Measurements from ENCODE around the gene PCARE. TPM values are rescaled to one million over a fixed set of nuclear protein-coding genes. Genes with fewer than 3 reads are reported as not detected.

PCARE gene
- total and polyA plus RNA-seq, 2 of the 8 experiments (the other 6 are each of a cell fraction or from before 2014, with no cell fraction given) = not detected

- 89% methylated on average over 4 of the region's 4 CpGs; no CpG with 5 or more reads in 1 of the 2 experiments for WGBS, 2 experiments (ENCODE audit: extremely low coverage in 1 of 2, insufficient coverage in 1 of 2, insufficient read length in 1 of 2, insufficient replicate concordance in 2 of 2, low coverage in 1 of 2, low lambda C conversion rate in 2 of 2, missing lambda C conversion rate in 1 of 2)
- H3K27ac ChIP-seq (ENCODE audit: low read depth, low read length) = no peak overlapping the region
- TF ChIP-seq TAF7 (optimal IDR thresholded peaks at IDR 0.05; ENCODE audit: borderline replicate concordance, low read depth, low read length) (no peak), YY1 (IDR thresholded peaks at IDR 0.05; ENCODE audit: low read depth, low read length) (no peak), CTCF (IDR thresholded peaks at IDR 0.05; ENCODE audit: control extremely low read depth in 1 of 3, insufficient read depth in 1 of 3, low read depth in 1 of 3, low read length in 3 of 3) (no peak), KDM5A (IDR thresholded peaks at IDR 0.05; ENCODE audit: low read length) (no peak), ZNF274 (IDR thresholded peaks at IDR 0.05; ENCODE audit: borderline replicate concordance, extremely low read depth, low read length) (no peak), JUN (IDR thresholded peaks at IDR 0.05; ENCODE audit: low read depth, low read length) (no peak), MAX (IDR thresholded peaks at IDR 0.05) (no peak), SP4 (IDR thresholded peaks at IDR 0.05; ENCODE audit: low read length) (no peak), KDM1A (IDR thresholded peaks at IDR 0.05; ENCODE audit: borderline replicate concordance, low read length) (no peak), GABPA (IDR thresholded peaks at IDR 0.05; ENCODE audit: borderline replicate concordance, insufficient read depth, low read length) (no peak), MAFK (IDR thresholded peaks at IDR 0.05; ENCODE audit: low read depth, low read length) (no peak), NRF1 (IDR thresholded peaks at IDR 0.05; ENCODE audit: low read depth, low read length) (no peak), POLR2A (IDR thresholded peaks at IDR 0.05; ENCODE audit: control extremely low read depth in 1 of 2, low read depth in 2 of 2, low read length in 2 of 2) (no peak)
Observed at GRCh38 chr2:29073933-29074332, 390 bp downstream of the PCARE start.

More at GRCh38 chr2:29073933-29074332, 390 bp downstream of the PCARE start:
- no peaks in the 10 kb centered on the region for H3K4me1 ChIP-seq (replicated peaks in 1 of 4; ENCODE audit: control insufficient read depth in 3 of 4, insufficient read depth in 4 of 4, low read length in 3 of 4)
- no peak overlapping the region for H3K14ac ChIP-seq (ENCODE audit: insufficient read length)
- no peak overlapping the region for H2AFZ ChIP-seq (ENCODE audit: low read length)
- no peak overlapping the region for H2BK20ac ChIP-seq (ENCODE audit: low read length)
- H2AK5ac ChIP-seq (ENCODE audit: low read depth, low read length) = no peak overlapping the region
- H2BK120ac ChIP-seq (replicated peaks; ENCODE audit: low read depth, low read length) = no peak overlapping the region
- no peak overlapping the region for H4K8ac ChIP-seq (ENCODE audit: extremely low read depth, insufficient read depth, low read length)
- H3K18ac ChIP-seq (ENCODE audit: extremely low read depth, low read length) = no peak overlapping the region
- FAIRE-seq (no peak), DNase-seq (ENCODE audit: low read depth in 1 of 2, low spot score in 2 of 2) (peak in 1 of 2 experiments; percentile 4)
- H2BK12ac ChIP-seq (ENCODE audit: low read depth, low read length) = no peak overlapping the region
- no peak overlapping the region for H2BK15ac ChIP-seq (ENCODE audit: low read length)
- no peaks in the 10 kb centered on the region for H3K9me3 ChIP-seq (ENCODE audit: insufficient read depth in 2 of 2, low read depth in 1 of 2, low read length in 1 of 2)
- H3K79me1 ChIP-seq (ENCODE audit: low read depth, low read length) = no peaks in the 10 kb centered on the region
- CTCF ChIA-PET (ENCODE audit: partially characterized antibody) = interaction anchor here (1.0 to 1.3 kb wide), 2 partner anchors 95 to 715 kb away, joined by 3 to 4 read pairs; no protein-coding TSS in a partner anchor
- H3K79me2 ChIP-seq (ENCODE audit: control insufficient read depth in 1 of 2, insufficient read depth in 2 of 2, low read length in 2 of 2) = no peaks in the 10 kb centered on the region
- H3K23me2 ChIP-seq (ENCODE audit: low read depth, low read length) = no peaks in the 10 kb centered on the region
- no peak overlapping the region for H3K4me2 ChIP-seq (ENCODE audit: insufficient read depth in 1 of 2, low read depth in 2 of 2, low read length in 2 of 2)
- no peaks in the 10 kb centered on the region for H4K20me1 ChIP-seq (replicated peaks in 1 of 2; ENCODE audit: control insufficient read depth in 1 of 2, insufficient read depth in 2 of 2, low read length in 2 of 2)
- no peak overlapping the region for H2BK5ac ChIP-seq (ENCODE audit: low read depth, low read length)
- H3K27me3 ChIP-seq (replicated peaks in 1 of 4; ENCODE audit: control insufficient read depth in 3 of 4, extremely low read depth in 1 of 4, insufficient read depth in 3 of 4, low read length in 3 of 4) = no peaks in the 10 kb centered on the region
- no peak overlapping the region for H3K9ac ChIP-seq (replicated peaks in 1 of 4; ENCODE audit: extremely low read depth in 1 of 4, low read depth in 3 of 4, low read length in 3 of 4)
- no peak overlapping the region for H3K4ac ChIP-seq (replicated peaks; ENCODE audit: insufficient read length, low read depth, low read length)
- no peaks in the 10 kb centered on the region for H3K36me3 ChIP-seq (ENCODE audit: control insufficient read depth in 2 of 4, insufficient read depth in 4 of 4, low read length in 3 of 4)
- POLR2A ChIA-PET (ENCODE audit: partially characterized antibody) = no interaction called here
- H3K56ac ChIP-seq (replicated peaks; ENCODE audit: insufficient read length, low read depth, low read length) = no peak overlapping the region
- no peak overlapping the region for H4K91ac ChIP-seq (replicated peaks; ENCODE audit: insufficient read length, low read length)
- H4K5ac ChIP-seq (ENCODE audit: insufficient read length, low read depth, low read length) = no peak overlapping the region
- no peak overlapping the region for H3K23ac ChIP-seq (ENCODE audit: insufficient read length)
- no peak overlapping the region for H3K4me3 ChIP-seq (ENCODE audit: extremely low read depth in 1 of 4, insufficient read depth in 2 of 4, low read depth in 3 of 4, low read length in 4 of 4)

All from H1 (cell line).